G401 (cell line): ENCODE results near the gene PLEKHG4. TPM values are rescaled to one million over a fixed set of nuclear protein-coding genes. Genes with fewer than 3 reads are reported as not detected.

Source experiments
- DNase-seq: peaks from one replicate; pipeline ENCODE4 v3.0.0-alpha.2; 2015; ENCODE audit warnings: low spot score
- in situ Hi-C: cut with HindIII; loops from 2 replicates; pipeline ENCODE4 v1.10.0; 2016; ENCODE audit warnings: low sequenced_read_pairs, mixed read lengths
- total RNA-seq: library from RNA; depleted of rRNA; stranded (reverse); fragments of >200 nt; shearing (Covaris generic); gene quantifications from 2 replicates; pipeline ENCODE4 v1.2.3, GENCODE V29; 2014; rRNA removed

The PLEKHG4 gene
- total RNA-seq, 1 experiment from 2014 or later: 15.7 TPM

GRCh38 chr16:67311607-67312488 is 32.5 kb downstream of the PLEKHG4 start:
- in situ Hi-C loops: no loop called here
- no peak for DNase-seq

- in situ Hi-C loops: no loop called here
- DNase-seq: no peak
These were observed 33.4 kb downstream of the PLEKHG4 start for GRCh38 chr16:67312719-67313118.

- DNase-seq: no peak
- in situ Hi-C loops: no loop called here
These were observed 38.5 kb downstream of the PLEKHG4 start for GRCh38 chr16:67317853-67318252.

DNA sequence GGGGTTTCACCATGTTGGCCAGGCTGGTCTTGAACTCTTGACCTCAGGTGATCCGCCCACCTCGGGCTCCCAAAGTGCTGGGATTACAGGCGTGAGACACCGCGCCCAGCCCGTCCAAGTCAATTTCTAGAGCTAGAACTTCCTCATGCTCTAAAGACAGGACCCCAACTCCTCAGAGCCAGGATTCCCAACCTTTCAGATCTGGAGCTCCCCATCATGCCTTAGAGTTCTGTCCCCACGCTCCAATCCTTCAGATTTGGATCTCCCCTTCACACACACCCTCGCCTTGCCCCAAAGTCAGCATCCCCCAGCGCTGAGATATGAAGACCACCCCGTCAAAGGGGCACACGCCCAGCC is 46.8 kb downstream of the PLEKHG4 start:
- DNase-seq: no peak
- in situ Hi-C loops: no loop called here

DNA sequence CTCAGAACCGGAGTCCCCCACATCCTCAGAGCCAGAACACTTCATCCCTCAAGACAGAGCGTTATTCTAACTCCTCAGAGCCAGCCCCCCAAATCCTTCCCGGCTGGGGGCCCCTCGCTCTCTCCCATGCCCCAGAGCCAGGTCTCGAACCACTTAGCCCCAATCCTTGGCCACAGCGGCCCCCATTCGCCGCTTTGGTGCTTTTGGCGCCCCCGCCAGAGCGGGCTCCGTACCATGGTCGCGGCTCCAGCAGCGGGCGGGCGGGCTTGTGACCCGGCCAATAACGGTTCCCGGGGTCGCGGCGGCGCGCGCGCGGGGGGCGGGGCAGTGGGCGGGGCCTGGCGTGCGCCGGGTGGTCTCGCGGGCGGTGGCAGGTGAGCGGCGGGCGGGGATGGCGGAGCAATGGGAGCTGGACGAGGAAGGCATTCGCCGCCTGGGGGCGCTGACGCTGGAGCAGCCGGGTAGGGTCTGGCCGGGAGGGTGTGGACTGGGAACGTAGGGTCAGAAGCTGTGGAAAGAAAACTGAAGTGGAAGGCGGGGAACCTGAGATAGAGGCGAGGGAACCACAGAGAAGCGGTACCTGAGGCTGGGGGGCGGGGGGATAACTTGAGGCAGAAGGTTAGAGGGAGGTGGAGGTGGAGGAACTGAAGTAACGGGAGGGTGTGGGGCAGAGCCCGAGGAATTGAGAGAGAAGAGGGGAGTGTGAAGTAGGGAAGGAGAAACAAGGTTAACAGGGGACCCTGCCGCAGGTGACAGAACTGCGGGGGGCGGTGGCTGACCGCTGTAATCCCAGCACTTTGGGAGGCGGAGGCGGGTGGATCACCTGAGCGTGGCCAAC is 47.4 kb downstream of the PLEKHG4 start, which contains the start of the genes KCTD19 and LRRC36:
KCTD19 (minus strand) TSS at position 270 of the 838 bp plus-strand sequence; CDS start at position 236, 34 bp downstream.
LRRC36 (plus strand) TSS at position 344 of the 838 bp plus-strand sequence; CDS start at position 392, 48 bp downstream.
- in situ Hi-C loops: no loop called here
- DNase-seq: peak; percentile 55

DNA sequence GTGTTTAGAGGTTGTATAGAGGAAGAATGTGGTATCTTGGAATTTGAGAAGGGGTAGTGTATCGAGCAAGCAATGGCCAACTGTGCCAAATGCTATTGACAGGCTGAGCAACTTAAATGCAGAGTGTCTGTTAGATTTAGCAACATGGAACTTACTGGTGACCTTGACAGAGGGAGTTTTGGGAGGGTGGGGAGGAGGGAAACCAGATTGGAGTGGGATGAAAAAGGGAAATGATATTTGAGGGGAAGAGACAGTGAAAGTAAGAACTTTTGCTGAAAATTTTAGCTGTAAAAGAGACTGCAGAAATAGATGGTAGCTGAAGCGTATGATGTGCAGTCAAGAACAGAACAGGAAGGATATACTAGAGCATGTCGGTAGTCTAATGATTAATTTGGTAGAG is 48.4 kb downstream of the PLEKHG4 start:
- peak; percentile 7 for DNase-seq
- in situ Hi-C loops: no loop called here

- in situ Hi-C loops: no loop called here
These were observed 50.6 kb downstream of the PLEKHG4 start for GRCh38 chr16:67329901-67330300.

GRCh38 chr16:67333315-67333714 is 54.0 kb downstream of the PLEKHG4 start:
- in situ Hi-C loops: no loop called here
- DNase-seq: no peak

More at GRCh38 chr16:67329901-67330300, 50.6 kb downstream of the PLEKHG4 start:
- no peak for DNase-seq

DNA sequence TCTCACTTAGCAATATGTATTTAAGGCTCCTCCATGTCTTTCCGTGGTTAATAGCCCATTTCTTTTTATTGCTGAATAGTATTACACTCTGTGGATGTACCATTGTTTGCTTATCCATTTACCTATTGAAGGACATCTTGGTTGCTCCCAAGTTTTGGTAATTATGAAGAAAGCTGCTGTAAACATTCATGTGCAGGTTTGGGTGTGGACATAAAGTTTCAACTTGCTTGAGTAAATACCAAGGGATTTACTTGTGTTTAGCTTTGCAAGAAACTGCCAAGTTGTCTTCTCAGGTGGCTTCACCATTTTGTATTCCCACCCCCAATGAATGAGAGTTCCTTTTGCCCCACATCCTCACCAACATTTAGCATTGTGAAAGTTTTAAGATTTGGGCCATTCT is 56.8 kb downstream of the PLEKHG4 start:
- DNase-seq: no peak

DNA sequence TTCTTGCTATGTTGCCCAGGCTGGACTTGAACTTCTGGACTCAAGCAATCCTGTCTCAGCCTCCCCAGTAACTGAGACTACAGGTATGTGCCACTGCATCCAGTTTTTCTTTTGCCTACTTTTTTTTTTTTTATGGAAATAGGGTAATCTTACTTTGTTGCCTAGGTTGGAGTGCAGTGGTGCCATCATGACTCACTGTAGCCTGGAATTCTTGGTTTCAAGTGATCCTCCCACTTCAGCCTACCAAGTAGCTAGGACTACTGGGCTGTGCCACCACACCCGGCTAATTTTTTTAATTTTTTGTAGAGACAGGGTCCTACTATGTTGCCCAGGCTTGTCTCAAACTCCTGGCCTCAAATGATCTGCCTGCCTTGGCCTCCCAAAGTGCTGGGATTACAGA is 57.3 kb downstream of the PLEKHG4 start:
- in situ Hi-C loops: no loop called here
- DNase-seq: no peak

More for the DNA sequence above, 56.8 kb downstream of the PLEKHG4 start:
- in situ Hi-C loops: no loop called here

Other genes with a start within 250 kb of the PLEKHG4 start
- gene PHAF1, start 169.6 kb upstream of the PLEKHG4 start, total RNA-seq: 35.3 and 40.9 TPM in 2 replicates
- gene B3GNT9, start 128.5 kb upstream of the PLEKHG4 start, total RNA-seq: 0.55 TPM in 1 of 2 replicates, not detected in the other
- gene TRADD, start 119.6 kb upstream of the PLEKHG4 start, total RNA-seq: 8.8 and 15.4 TPM in 2 replicates
- gene FBXL8, start 119.6 kb upstream of the PLEKHG4 start, total RNA-seq: 8.2 and 10.4 TPM in 2 replicates
- 17.8 and 17.9 TPM in 2 replicates for gene HSF4, start 114.8 kb upstream of the PLEKHG4 start, total RNA-seq
- gene NOL3, start 109.0 kb upstream of the PLEKHG4 start, total RNA-seq: 13.4 and 17.5 TPM in 2 replicates
- gene MATCAP1, start 95.6 kb upstream of the PLEKHG4 start, total RNA-seq: 19.1 and 33.4 TPM in 2 replicates
- gene EXOC3L1, start 89.4 kb upstream of the PLEKHG4 start, total RNA-seq: 0.24 and 0.25 TPM in 2 replicates
- 95.3 and 123 TPM in 2 replicates for gene E2F4, start 87.4 kb upstream of the PLEKHG4 start, total RNA-seq
- gene ELMO3, start 80.4 kb upstream of the PLEKHG4 start, total RNA-seq: 0.61 and 1.0 TPM in 2 replicates
- 64.4 and 90.0 TPM in 2 replicates for gene TMEM208, start 52.4 kb upstream of the PLEKHG4 start, total RNA-seq
- gene FHOD1, start 32.1 kb upstream of the PLEKHG4 start, total RNA-seq: 19.2 and 23.6 TPM in 2 replicates
- 1.0 and 4.8 TPM in 2 replicates for gene SLC9A5, start 30.6 kb upstream of the PLEKHG4 start, total RNA-seq
- 0.37 and 0.51 TPM in 2 replicates for gene KCTD19, start 47.2 kb downstream of the PLEKHG4 start, total RNA-seq
- gene LRRC36, start 47.3 kb downstream of the PLEKHG4 start, total RNA-seq: not detected in 2 replicates
- 1.6 and 1.8 TPM in 2 replicates for gene TPPP3, start 114.0 kb downstream of the PLEKHG4 start, total RNA-seq
- 5.8 and 7.0 TPM in 2 replicates for gene ZDHHC1, start 136.9 kb downstream of the PLEKHG4 start, total RNA-seq
- not detected in 2 replicates for gene HSD11B2, start 151.6 kb downstream of the PLEKHG4 start, total RNA-seq
- 91.8 and 119 TPM in 2 replicates for gene ATP6V0D1, start 201.6 kb downstream of the PLEKHG4 start, total RNA-seq
- not detected in 2 replicates for gene AGRP, start 204.0 kb downstream of the PLEKHG4 start, total RNA-seq
- gene RIPOR1, start 249.3 kb downstream of the PLEKHG4 start, total RNA-seq: 4.1 and 11.5 TPM in 2 replicates